ENCODE measurements around the gene SLC22A12. TPM values are rescaled to one million over a fixed set of nuclear protein-coding genes. Genes with fewer than 3 reads are reported as not detected.

The SLC22A12 gene
- total RNA-seq, 4 donors from 2014 or later, result not detected

DNA sequence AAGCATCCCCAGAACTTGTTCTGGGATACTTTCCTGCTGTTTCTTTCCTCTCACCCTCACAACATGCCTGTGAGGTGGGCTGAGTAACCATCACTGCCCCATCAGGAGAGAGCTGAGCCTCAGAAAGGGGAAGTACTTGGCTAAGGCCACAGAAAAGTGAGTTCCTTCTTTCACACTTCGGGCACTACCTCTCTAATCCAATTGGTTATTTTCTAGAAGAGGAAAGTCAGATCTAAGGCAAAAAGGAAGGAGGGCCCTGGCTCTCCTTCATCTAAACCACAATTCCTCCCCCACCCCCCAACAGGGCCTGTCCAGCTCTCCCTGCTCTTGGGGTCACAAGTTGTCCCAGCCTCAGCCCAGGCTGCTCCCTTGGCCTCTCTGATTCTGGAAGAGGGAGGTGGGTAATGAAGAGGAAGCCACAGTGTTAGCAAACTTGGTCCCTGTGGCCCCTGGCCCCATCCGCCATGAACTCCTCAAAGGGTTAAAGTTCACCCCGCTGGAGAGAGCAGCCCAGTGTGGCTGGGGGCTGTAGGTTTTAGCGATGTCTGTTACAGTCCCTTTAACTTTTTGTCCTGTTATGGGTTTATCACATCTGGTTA, 34.0 kb downstream of the SLC22A12 start:
- Histone ChIP-seq H3K27me3 (no peaks in the 10 kb centered on the region), H3K4me1 (peaks cover 6 to 13% (median 9%) of the 10 kb centered on the region in 4 donors), H3K4me3 (no peak overlapping the region), H3K9me3 (no peaks in the 10 kb centered on the region), H3K36me3 (no peaks in the 10 kb centered on the region), H3K27ac (no peak overlapping the region)
- intact Hi-C loops (cut with DNase I; ENCODE audit: low total_unique reads) (no loop called here), in situ Hi-C loops (cut with MboI; ENCODE audit: low pct_ligation_motif_present in 1 of 4, low pct_unique_long_range_greater_than_20kb in 1 of 4, low sequenced_read_pairs in 3 of 4) (no loop called here)
- TF ChIP-seq POLR2A (IDR thresholded peaks at IDR 0.05) (no peak), POLR2AphosphoS5 (IDR thresholded peaks at IDR 0.05) (no peak), EP300 (IDR thresholded peaks at IDR 0.05; ENCODE audit: low read depth) (no peak)
- TF ChIP-seq, protein P1, sequence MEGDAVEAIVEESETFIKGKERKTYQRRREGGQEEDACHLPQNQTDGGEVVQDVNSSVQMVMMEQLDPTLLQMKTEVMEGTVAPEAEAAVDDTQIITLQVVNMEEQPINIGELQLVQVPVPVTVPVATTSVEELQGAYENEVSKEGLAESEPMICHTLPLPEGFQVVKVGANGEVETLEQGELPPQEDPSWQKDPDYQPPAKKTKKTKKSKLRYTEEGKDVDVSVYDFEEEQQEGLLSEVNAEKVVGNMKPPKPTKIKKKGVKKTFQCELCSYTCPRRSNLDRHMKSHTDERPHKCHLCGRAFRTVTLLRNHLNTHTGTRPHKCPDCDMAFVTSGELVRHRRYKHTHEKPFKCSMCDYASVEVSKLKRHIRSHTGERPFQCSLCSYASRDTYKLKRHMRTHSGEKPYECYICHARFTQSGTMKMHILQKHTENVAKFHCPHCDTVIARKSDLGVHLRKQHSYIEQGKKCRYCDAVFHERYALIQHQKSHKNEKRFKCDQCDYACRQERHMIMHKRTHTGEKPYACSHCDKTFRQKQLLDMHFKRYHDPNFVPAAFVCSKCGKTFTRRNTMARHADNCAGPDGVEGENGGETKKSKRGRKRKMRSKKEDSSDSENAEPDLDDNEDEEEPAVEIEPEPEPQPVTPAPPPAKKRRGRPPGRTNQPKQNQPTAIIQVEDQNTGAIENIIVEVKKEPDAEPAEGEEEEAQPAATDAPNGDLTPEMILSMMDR (IDR thresholded peaks at IDR 0.05), result no peak
- no peak for DNase-seq
- WGBS, 2 donors (ENCODE audit: low coverage in 1 of 2), result 70% methylated on average over 4 of the region's 4 CpGs; no CpG with 5 or more reads in 1 of the 2 donors

DNA sequence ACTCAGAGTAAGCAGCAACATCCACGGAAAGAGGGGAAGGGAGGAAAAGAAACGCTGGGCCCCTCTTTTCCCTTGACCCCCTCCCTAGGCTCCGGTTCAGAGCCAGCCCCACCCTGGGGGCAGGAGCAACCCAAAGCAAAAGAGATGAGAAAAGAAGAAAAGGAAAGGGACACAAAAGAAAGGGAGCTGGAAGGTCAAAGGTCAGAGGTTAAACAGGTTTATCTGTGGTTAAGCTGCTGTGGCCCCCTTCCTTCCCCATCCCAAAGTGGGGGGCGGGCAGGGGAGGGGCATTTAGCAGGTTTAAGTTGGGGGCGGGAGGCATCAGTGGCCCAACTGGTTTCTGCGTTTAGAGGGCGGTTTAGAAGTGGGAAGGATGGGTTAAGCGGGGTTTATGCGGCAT, 35.6 kb downstream of the SLC22A12 start:
- 75 to 79% methylated on average over 7 to 9 of the region's 9 CpGs for WGBS, 2 donors (ENCODE audit: low coverage in 1 of 2)
- no peaks in the 10 kb centered on the region for H3K36me3 ChIP-seq
- intact Hi-C loops (cut with DNase I; ENCODE audit: low total_unique reads) (no loop called here), in situ Hi-C loops (cut with MboI; ENCODE audit: low pct_ligation_motif_present in 1 of 4, low pct_unique_long_range_greater_than_20kb in 1 of 4, low sequenced_read_pairs in 3 of 4) (no loop called here)
- no peaks in the 10 kb centered on the region for H3K9me3 ChIP-seq
- H3K27ac ChIP-seq, result no peak overlapping the region
- H3K27me3 ChIP-seq, result no peaks in the 10 kb centered on the region
- H3K4me1 ChIP-seq, result no peaks in the 10 kb centered on the region
- DNase-seq, result no peak
- TF ChIP-seq POLR2A (IDR thresholded peaks at IDR 0.05), result no peak
- TF ChIP-seq, protein P1 (IDR thresholded peaks at IDR 0.05), result no peak
- no peak for TF ChIP-seq EP300 (IDR thresholded peaks at IDR 0.05; ENCODE audit: low read depth)
- TF ChIP-seq POLR2AphosphoS5 (IDR thresholded peaks at IDR 0.05), result no peak
- no peak overlapping the region for H3K4me3 ChIP-seq

DNA sequence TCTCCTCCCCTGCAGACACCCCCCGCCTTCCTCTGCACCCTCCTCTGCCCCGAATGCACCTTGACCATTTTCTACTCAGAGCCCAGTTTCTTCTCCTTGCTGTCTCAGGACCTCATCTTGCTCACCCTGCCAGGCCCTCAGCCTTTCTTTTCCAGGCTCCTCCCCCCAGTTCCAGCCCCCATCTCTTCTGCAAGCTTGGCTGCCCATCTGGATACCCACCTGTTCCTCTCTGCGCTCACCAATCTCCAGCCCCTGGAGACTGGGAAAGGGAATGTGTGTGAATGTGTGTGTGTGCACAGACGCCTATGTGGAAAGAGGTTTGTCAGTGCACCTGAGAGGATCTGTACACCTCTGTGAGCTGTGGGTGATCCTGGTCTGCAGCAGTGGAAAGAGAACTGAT, 36.4 kb downstream of the SLC22A12 start:
- TF ChIP-seq POLR2AphosphoS5 (IDR thresholded peaks at IDR 0.05), result no peak
- TF ChIP-seq, protein P1 (IDR thresholded peaks at IDR 0.05), result no peak
- H3K4me3 ChIP-seq, result no peak overlapping the region
- no peaks in the 10 kb centered on the region for H3K9me3 ChIP-seq
- H3K27me3 ChIP-seq, result no peaks in the 10 kb centered on the region
- H3K36me3 ChIP-seq, result no peaks in the 10 kb centered on the region
- DNase-seq, result no peak
- in situ Hi-C loops (cut with MboI; ENCODE audit: low pct_ligation_motif_present in 1 of 4, low pct_unique_long_range_greater_than_20kb in 1 of 4, low sequenced_read_pairs in 3 of 4), result no loop called here
- intact Hi-C loops (cut with DNase I; ENCODE audit: low total_unique reads), result no loop called here
- H3K4me1 ChIP-seq, result no peaks in the 10 kb centered on the region
- WGBS, 2 donors (ENCODE audit: low coverage in 1 of 2), result 73 to 78% methylated on average over 2 to 4 of the region's 4 CpGs
- H3K27ac ChIP-seq, result no peak overlapping the region

DNA sequence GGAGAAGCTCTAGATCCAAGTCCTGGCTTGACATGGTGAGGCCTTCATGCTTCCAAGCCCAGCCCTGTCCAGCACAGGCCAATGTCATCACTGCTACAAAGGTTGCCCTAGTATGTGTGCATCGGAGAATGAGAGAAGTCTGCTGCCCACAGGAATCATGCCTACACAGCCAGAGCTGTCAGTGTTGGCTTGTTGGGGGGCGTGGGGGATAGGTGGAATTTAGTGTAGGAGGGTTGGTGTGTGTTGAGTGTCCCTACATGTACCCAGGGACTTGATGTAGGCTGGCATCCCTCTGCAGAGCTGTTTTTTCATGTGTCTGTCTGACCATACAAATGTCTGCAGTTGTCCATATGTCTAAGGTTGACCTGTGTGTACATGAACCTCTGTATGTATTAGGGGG, 37.6 kb downstream of the SLC22A12 start:
- TF ChIP-seq, protein P1 (IDR thresholded peaks at IDR 0.05), result no peak
- no peak for TF ChIP-seq POLR2A (IDR thresholded peaks at IDR 0.05)
- no peak for TF ChIP-seq EP300 (IDR thresholded peaks at IDR 0.05; ENCODE audit: low read depth)
- TF ChIP-seq POLR2AphosphoS5 (IDR thresholded peaks at IDR 0.05), result no peak
- Histone ChIP-seq H3K4me3 (no peak overlapping the region), H3K9me3 (no peaks in the 10 kb centered on the region), H3K4me1 (no peaks in the 10 kb centered on the region), H3K27ac (no peak overlapping the region), H3K27me3 (no peaks in the 10 kb centered on the region), H3K36me3 (no peaks in the 10 kb centered on the region)
- intact Hi-C loops (cut with DNase I; ENCODE audit: low total_unique reads) (no loop called here), in situ Hi-C loops (cut with MboI; ENCODE audit: low pct_ligation_motif_present in 1 of 4, low pct_unique_long_range_greater_than_20kb in 1 of 4, low sequenced_read_pairs in 3 of 4) (no loop called here)
- WGBS, 2 donors (ENCODE audit: low coverage in 1 of 2), result 85% methylated on average over 2 of the region's 2 CpGs; no CpG with 5 or more reads in 1 of the 2 donors
- no peak for DNase-seq

All from transverse colon (tissue), 4 donors.